HCT116 (cell line): ENCODE results near the gene BAIAP2L1. TPM values are rescaled to one million over a fixed set of nuclear protein-coding genes. Genes with fewer than 3 reads are reported as not detected.

Experiments used
- ATAC-seq: fragments of 200-7000 bp; cut with Tn5 transposase; 2 replicates; pipeline ENCODE4 v1.9.1; 2020; ENCODE audit warnings: mild to moderate bottlenecking, moderate library complexity
- BruUV-seq: library from RNA; stranded (reverse); fragments of 400-500 nt; replicated peaks from 2 replicates; lab custom pipeline; 2021; lab: Mats Ljungman, UMichigan
- CTCF ChIA-PET: fragments of 300-600 bp; sonication (Branson Sonifier 250); formaldehyde crosslinking; loops from one replicate; lab custom pipeline; 2021; ENCODE audit warnings: antibody characterized with exemption; lab: Charles Lee
- POLR2A ChIA-PET: fragments of 300-600, 350-600 bp; sonication (Branson Sonifier 250); formaldehyde crosslinking; loops from one replicate; lab custom pipeline; 2021; ENCODE audit warnings: antibody characterized with exemption; lab: Charles Lee
- RAD21 ChIA-PET, 2 experiments: fragments of 300-600 bp; sonication (Branson Sonifier 250); formaldehyde crosslinking; loops; one replicate each; lab custom pipeline; 2023; ENCODE audit warnings: low total read pairs in 2 of 2; ENCODE audit not compliant: uncharacterized antibody in 2 of 2, unreplicated experiment in 2 of 2, low non-redundant PET in 1 of 2; lab: Charles Lee
- DNase-seq: peaks from one replicate; pipeline ENCODE4 v3.0.0-alpha.2; 2010; ENCODE audit warnings: low read depth, low spot score
- H2AFZ ChIP-seq: fragments of 200-600 bp; shearing (Covaris generic), sonication (generic); 2 replicates; pipeline ENCODE4 v1.6.1; 2017; ENCODE audit warnings: low read depth, mixed run types, mixed read lengths, antibody characterized with exemption, low read length; ENCODE audit not compliant: poor library complexity, severe bottlenecking
- H3K27ac ChIP-seq: 2 replicates; pipeline ENCODE4 v1.5.1; 2012; ENCODE audit warnings: low read depth, low read length
- H3K27me3 ChIP-seq: fragments of 200-600 bp; sonication (generic); 2 replicates; pipeline ENCODE4 v1.6.1; 2016; ENCODE audit warnings: mixed run types, low read length, mixed read lengths; ENCODE audit not compliant: insufficient read depth
- H3K36me3 ChIP-seq, 2 experiments: fragments of 200-500 bp in 1 of 2; fragments of 200-600 bp in 1 of 2; sonication (Bioruptor generic) in 1 of 2; sonication (generic) in 1 of 2; 2 replicates each; pipeline versions ENCODE4 v1.5.1 to v1.6.1; 2014 to 2016; ENCODE audit warnings: low read length in 2 of 2, inconsistent platforms in 1 of 2, mixed read lengths in 1 of 2, mixed run types in 1 of 2; ENCODE audit not compliant: insufficient read depth in 2 of 2, control insufficient read depth in 1 of 2
- H3K4me1 ChIP-seq, 2 experiments: fragments of 200-600 bp in 1 of 2; sonication (generic) in 1 of 2; 2 replicates each; pipeline versions ENCODE4 v1.5.1 to v1.6.1; 2012 to 2017; ENCODE audit warnings: low read length in 2 of 2, inconsistent platforms in 1 of 2, mild to moderate bottlenecking in 1 of 2, mixed read lengths in 1 of 2, mixed run types in 1 of 2, moderate library complexity in 1 of 2; ENCODE audit not compliant: insufficient read depth in 2 of 2, control insufficient read depth in 1 of 2
- H3K4me2 ChIP-seq: fragments of 200-600 bp; sonication (generic); 2 replicates; pipeline ENCODE4 v1.6.1; 2017; ENCODE audit warnings: mixed run types, low read length, mixed read lengths
- H3K4me3 ChIP-seq, 2 experiments: fragments of 200-600 bp in 1 of 2; sonication (generic) in 1 of 2; replicated peaks in 1 of 2; 2 replicates each; pipeline ENCODE4 v1.5.1; 2011 to 2016; ENCODE audit warnings: low read length in 2 of 2, control low read depth in 1 of 2, low read depth in 1 of 2, mild to moderate bottlenecking in 1 of 2, mixed read lengths in 1 of 2, mixed run types in 1 of 2
- H3K79me2 ChIP-seq: fragments of 200-600 bp; sonication (generic); 2 replicates; pipeline ENCODE4 v1.6.1; 2017; ENCODE audit warnings: mild to moderate bottlenecking, mixed run types, low read length, moderate library complexity, mixed read lengths; ENCODE audit not compliant: insufficient read depth
- H3K9ac ChIP-seq: fragments of 200-600 bp; sonication (generic); 2 replicates; pipeline ENCODE4 v1.6.1; 2016; ENCODE audit warnings: low read length, mixed read lengths
- H3K9me2 ChIP-seq: fragments of 200-600 bp; sonication (generic), shearing (Covaris generic); 2 replicates; pipeline ENCODE4 v1.6.1; 2017; ENCODE audit warnings: mixed run types, mild to moderate bottlenecking, moderate library complexity; ENCODE audit not compliant: insufficient read depth
- H3K9me3 ChIP-seq, 2 experiments: fragments of 200-500 bp in 1 of 2; fragments of 200-600 bp in 1 of 2; sonication (Bioruptor generic) in 1 of 2; sonication (generic) in 1 of 2; 2 replicates each; pipeline ENCODE4 v1.6.1; 2014 to 2017; ENCODE audit warnings: low read length in 2 of 2, mixed read lengths in 2 of 2, inconsistent platforms in 1 of 2, low read depth in 1 of 2, mild to moderate bottlenecking in 1 of 2, mixed run types in 1 of 2, moderate library complexity in 1 of 2; ENCODE audit not compliant: control insufficient read depth in 1 of 2, insufficient read depth in 1 of 2
- H4K20me1 ChIP-seq: fragments of 200-600 bp; sonication (generic), shearing (Covaris generic); 2 replicates; pipeline ENCODE4 v1.6.1; 2017; ENCODE audit warnings: mixed run types, mild to moderate bottlenecking, moderate library complexity; ENCODE audit not compliant: insufficient read depth
- CBX3 ChIP-seq: IDR thresholded peaks from 2 replicates; pipeline ENCODE4 v1.6.1; 2012; ENCODE audit warnings: low read depth
- EGR1 ChIP-seq: IDR thresholded peaks from 2 replicates; pipeline ENCODE4 v1.6.1; 2012; ENCODE audit warnings: low read depth
- EZH2 ChIP-seq: fragments of 200-600 bp; sonication (generic); IDR thresholded peaks from 2 replicates; pipeline ENCODE4 v1.6.1; 2017; ENCODE audit warnings: antibody characterized with exemption, mixed run types
- JUND ChIP-seq: IDR thresholded peaks from 2 replicates; pipeline ENCODE4 v1.6.1; 2012
- REST ChIP-seq: IDR thresholded peaks from 2 replicates; pipeline ENCODE4 v1.6.1; 2012; ENCODE audit warnings: low read depth
- SIN3A ChIP-seq: IDR thresholded peaks from 2 replicates; pipeline ENCODE4 v1.6.1; 2012; ENCODE audit warnings: low read depth
- SRF ChIP-seq: IDR thresholded peaks from 2 replicates; pipeline ENCODE4 v1.6.1; 2012; ENCODE audit warnings: low read depth
- YY1 ChIP-seq: IDR thresholded peaks from 2 replicates; pipeline ENCODE4 v1.6.1; 2011; ENCODE audit warnings: low read length, low read depth, moderate library complexity, mild to moderate bottlenecking; ENCODE audit not compliant: insufficient replicate concordance; ENCODE audit errors: extremely low read depth
- ZFX ChIP-seq: fragments of 450-650 bp; IDR thresholded peaks from 2 replicates; pipeline ENCODE4 v1.6.1; 2017
- intact Hi-C: fragments of 100-400 bp; cut with micrococcal nuclease; formaldehyde crosslinking; loops from 2 replicates; pipeline ENCODE4 v1.10.0; 2022
- total RNA-seq: library from RNA; stranded (reverse); gene quantifications from one replicate; pipeline ENCODE4 v1.2.1, GENCODE V29; 2021; ENCODE audit not compliant: unreplicated experiment
- TF ChIP-seq, protein P1 (sequence below), 3 experiments: fragments of 200-600 bp in 1 of 3; sonication (generic) in 1 of 3; IDR thresholded peaks in 2 of 3; conservative IDR thresholded peaks in 1 of 3; 2 replicates each; pipeline ENCODE4 v1.5.1; 2012 to 2017; ENCODE audit warnings: low read depth in 2 of 3, low read length in 2 of 3, antibody characterized with exemption in 1 of 3, borderline replicate concordance in 1 of 3, control low read depth in 1 of 3, mild to moderate bottlenecking in 1 of 3, mixed read lengths in 1 of 3, mixed run types in 1 of 3, moderate library complexity in 1 of 3; ENCODE audit not compliant: insufficient read depth in 1 of 3
- TF ChIP-seq, protein P2 (sequence below): IDR thresholded peaks from 2 replicates; pipeline ENCODE4 v1.6.1; 2012

The BAIAP2L1 gene
- total RNA-seq, 1 experiment from 2014 or later: 61.2 TPM

DNA sequence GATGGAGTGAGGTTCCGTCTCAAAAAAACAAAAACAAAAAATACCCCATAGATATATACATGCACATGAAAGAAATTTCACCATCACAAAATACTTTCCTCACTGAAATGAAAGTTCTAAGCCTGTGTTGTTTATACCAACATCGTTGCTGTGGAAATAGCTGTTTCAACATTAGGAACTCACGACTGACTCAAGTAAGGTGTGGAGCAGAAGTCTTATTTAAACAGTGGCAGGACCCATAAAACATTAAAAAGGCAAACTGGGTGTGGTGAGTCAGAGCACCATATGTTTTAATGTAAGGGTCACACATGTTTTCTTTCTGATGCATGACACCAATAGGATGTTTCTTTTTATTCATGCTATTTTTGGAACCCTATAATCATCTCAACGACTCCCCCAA lies 48.3 kb downstream of the BAIAP2L1 start:
- Histone ChIP-seq H3K36me3 (0 out of 4 replicates have a peak, but pooled peaks cover 0 to 2% of the 10 kb centered on the region in 2 experiments), H3K9me2 (no peaks in the 10 kb centered on the region), H3K4me3 (no peak overlapping the region), H2AFZ (no peak overlapping the region), H3K79me2 (peaks cover 64% of the 10 kb centered on the region), H3K4me1 (peaks cover 59 to 81% of the 10 kb centered on the region in 2 experiments), H3K9me3 (no peaks in the 10 kb centered on the region), H4K20me1 (no peaks in the 10 kb centered on the region), H3K9ac (peak overlapping the region; percentile 28)
- POLR2A ChIA-PET: no interaction called here
- no peak for ATAC-seq
- DNase-seq: no peak
- TSS peak; percentile 19 for BruUV-seq
- intact Hi-C loops: loop anchor here (5.0 kb wide), 1 partner anchor 470 kb away; no protein-coding TSS in a partner anchor
- no peak for TF ChIP-seq JUND
- TF ChIP-seq, all 23 proteins: peak for 0
- ChIA-PET RAD21 (no interaction called here), CTCF (no interaction called here)
- Histone ChIP-seq H3K27me3 (no peaks in the 10 kb centered on the region), H3K4me2 (peak overlapping the region; percentile 38), H3K27ac (no peak overlapping the region; the same call in 1 of the 2 replicates)

- ChIA-PET RAD21 (interaction anchor here in 1 of 2 experiments (0.7 kb wide), 1 partner anchor 163 kb away, joined by 4 read pairs; no protein-coding TSS in a partner anchor), POLR2A (no interaction called here), CTCF (no interaction called here)
- H2AFZ ChIP-seq: no peak overlapping the region
- H3K9me3 ChIP-seq: no peaks in the 10 kb centered on the region
- 0 out of 4 replicates have a peak, but pooled peaks cover 0 to 2% of the 10 kb centered on the region in 2 experiments for H3K36me3 ChIP-seq
- no peak overlapping the region for H3K27ac ChIP-seq
- intact Hi-C loops: loop anchor here (5.0 kb wide), 1 partner anchor 471 kb away; no protein-coding TSS in a partner anchor
- H3K79me2 ChIP-seq: peaks cover 71% of the 10 kb centered on the region
- TF ChIP-seq REST (no peak), YY1 (no peak), ZFX (no peak), CBX3 (no peak), EZH2 (no peak), SIN3A (no peak), EGR1 (no peak), SRF (no peak)
- TF ChIP-seq, protein P1, sequence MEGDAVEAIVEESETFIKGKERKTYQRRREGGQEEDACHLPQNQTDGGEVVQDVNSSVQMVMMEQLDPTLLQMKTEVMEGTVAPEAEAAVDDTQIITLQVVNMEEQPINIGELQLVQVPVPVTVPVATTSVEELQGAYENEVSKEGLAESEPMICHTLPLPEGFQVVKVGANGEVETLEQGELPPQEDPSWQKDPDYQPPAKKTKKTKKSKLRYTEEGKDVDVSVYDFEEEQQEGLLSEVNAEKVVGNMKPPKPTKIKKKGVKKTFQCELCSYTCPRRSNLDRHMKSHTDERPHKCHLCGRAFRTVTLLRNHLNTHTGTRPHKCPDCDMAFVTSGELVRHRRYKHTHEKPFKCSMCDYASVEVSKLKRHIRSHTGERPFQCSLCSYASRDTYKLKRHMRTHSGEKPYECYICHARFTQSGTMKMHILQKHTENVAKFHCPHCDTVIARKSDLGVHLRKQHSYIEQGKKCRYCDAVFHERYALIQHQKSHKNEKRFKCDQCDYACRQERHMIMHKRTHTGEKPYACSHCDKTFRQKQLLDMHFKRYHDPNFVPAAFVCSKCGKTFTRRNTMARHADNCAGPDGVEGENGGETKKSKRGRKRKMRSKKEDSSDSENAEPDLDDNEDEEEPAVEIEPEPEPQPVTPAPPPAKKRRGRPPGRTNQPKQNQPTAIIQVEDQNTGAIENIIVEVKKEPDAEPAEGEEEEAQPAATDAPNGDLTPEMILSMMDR (IDR thresholded peaks at IDR 0.05 in 2 of 3, conservative IDR thresholded peaks at IDR 0.05 in 1 of 3; ENCODE audit: borderline replicate concordance in 1 of 3, insufficient read depth in 1 of 3, low read depth in 2 of 3, low read length in 2 of 3): no peak
- TF ChIP-seq, protein P2, sequence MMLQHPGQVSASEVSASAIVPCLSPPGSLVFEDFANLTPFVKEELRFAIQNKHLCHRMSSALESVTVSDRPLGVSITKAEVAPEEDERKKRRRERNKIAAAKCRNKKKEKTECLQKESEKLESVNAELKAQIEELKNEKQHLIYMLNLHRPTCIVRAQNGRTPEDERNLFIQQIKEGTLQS: no peak
- H3K27me3 ChIP-seq: no peaks in the 10 kb centered on the region
- H3K4me2 ChIP-seq: no peak overlapping the region
- H4K20me1 ChIP-seq: no peaks in the 10 kb centered on the region; the same call in 1 of the 2 replicates
- H3K9me2 ChIP-seq: no peaks in the 10 kb centered on the region
- no peak for ATAC-seq
- H3K9ac ChIP-seq: no peak overlapping the region
- H3K4me3 ChIP-seq: no peak overlapping the region
- DNase-seq: no peak
- BruUV-seq: no TSS peak
- H3K4me1 ChIP-seq: peaks cover 49 to 67% of the 10 kb centered on the region in 2 experiments
Observed at GRCh38 chr7:98351136-98351535, 49.8 kb downstream of the BAIAP2L1 start.
